Measurements from ENCODE around the gene TEX55.

The TEX55 gene

DNA sequence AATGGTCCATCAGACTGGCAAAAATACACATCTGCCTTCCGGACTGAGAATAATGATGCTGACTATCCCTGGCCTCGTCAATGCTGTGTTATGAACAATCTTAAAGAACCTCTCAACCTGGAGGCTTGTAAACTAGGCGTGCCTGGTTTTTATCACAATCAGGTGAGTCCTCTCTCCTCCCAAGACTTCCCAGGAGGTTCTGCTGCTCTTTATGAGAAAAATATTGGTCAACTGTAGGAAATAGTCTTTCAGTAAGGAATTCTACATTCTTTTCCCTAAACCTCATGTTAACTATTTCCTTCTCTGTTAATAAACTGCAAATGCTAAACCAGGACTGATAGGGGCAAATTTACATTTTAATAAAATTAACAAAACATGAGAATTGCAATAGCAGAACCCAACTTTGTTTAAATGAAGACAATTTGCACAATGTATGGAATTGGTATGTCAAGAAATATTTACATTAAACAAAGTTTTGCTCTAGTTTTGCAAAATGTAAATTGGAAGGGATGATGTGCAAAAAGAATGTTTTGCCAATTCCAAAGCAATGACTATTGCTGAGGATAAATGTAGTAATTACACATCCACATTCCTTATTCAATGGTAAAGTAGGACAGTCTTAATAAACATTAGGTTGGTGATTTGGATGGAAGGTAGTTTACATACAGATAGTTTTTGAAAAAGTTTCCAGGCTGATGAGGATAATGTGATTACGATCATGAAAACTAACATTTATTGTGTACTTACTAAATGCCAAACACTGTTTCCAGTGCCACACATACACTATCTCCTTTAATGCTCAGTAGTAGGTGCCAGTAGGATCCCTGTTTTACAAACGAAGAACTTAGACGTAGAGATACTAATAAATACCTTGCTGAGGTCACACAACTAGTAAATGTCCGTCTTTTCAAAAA is 48.5 kb downstream of the TEX55 start:
- Histone ChIP-seq H3K4me3 (ENCODE audit: control insufficient read depth in 1 of 7, extremely low read depth in 1 of 7, insufficient read depth in 4 of 7, low read depth in 2 of 7, low read length in 6 of 7) (no peak overlapping the region), H3K4me1 (ENCODE audit: control extremely low read depth in 1 of 4, control insufficient read depth in 4 of 4, insufficient read depth in 4 of 4, low read length in 3 of 4) (no peaks in the 10 kb centered on the region), H3K27ac (ENCODE audit: insufficient read depth in 1 of 2, low read depth in 1 of 2, low read length in 2 of 2, poor library complexity in 1 of 2, severe bottlenecking in 2 of 2) (no peak overlapping the region), H3K27me3 (replicated peaks in 2 of 5; ENCODE audit: control insufficient read depth in 4 of 5, insufficient read depth in 5 of 5, low read length in 4 of 5) (no peaks in the 10 kb centered on the region), H3K36me3 (ENCODE audit: control insufficient read depth in 4 of 4, insufficient read depth in 4 of 4, low read length in 3 of 4) (no peaks in the 10 kb centered on the region), H3K9me3 (ENCODE audit: control extremely low read depth in 1 of 5, control insufficient read depth in 4 of 5, insufficient read depth in 2 of 5, low read depth in 1 of 5, low read length in 4 of 5) (no peaks in the 10 kb centered on the region)
- no peak for DNase-seq
- ChIA-PET CTCF (no interaction called here), POLR2A (no interaction called here)
- 97% methylated on average over 5 of the region's 7 CpGs for WGBS (ENCODE audit: insufficient coverage)

GRCh38 chr3:119195151-119195476 is 49.1 kb downstream of the TEX55 start:
- Histone ChIP-seq H3K36me3 (ENCODE audit: control insufficient read depth in 4 of 4, insufficient read depth in 4 of 4, low read length in 3 of 4) (no peaks in the 10 kb centered on the region), H3K27me3 (replicated peaks in 2 of 5; ENCODE audit: control insufficient read depth in 4 of 5, insufficient read depth in 5 of 5, low read length in 4 of 5) (no peaks in the 10 kb centered on the region), H3K9me3 (ENCODE audit: control extremely low read depth in 1 of 5, control insufficient read depth in 4 of 5, insufficient read depth in 2 of 5, low read depth in 1 of 5, low read length in 4 of 5) (no peaks in the 10 kb centered on the region), H3K4me1 (ENCODE audit: control extremely low read depth in 1 of 4, control insufficient read depth in 4 of 4, insufficient read depth in 4 of 4, low read length in 3 of 4) (no peaks in the 10 kb centered on the region), H3K4me3 (ENCODE audit: control insufficient read depth in 1 of 7, extremely low read depth in 1 of 7, insufficient read depth in 4 of 7, low read depth in 2 of 7, low read length in 6 of 7) (no peak overlapping the region), H3K27ac (ENCODE audit: insufficient read depth in 1 of 2, low read depth in 1 of 2, low read length in 2 of 2, poor library complexity in 1 of 2, severe bottlenecking in 2 of 2) (no peak overlapping the region)
- DNase-seq: no peak
- CTCF ChIA-PET: no interaction called here
- POLR2A ChIA-PET: no interaction called here
- 86% methylated on average over 1 of the region's 1 CpG for WGBS (ENCODE audit: insufficient coverage)

DNA sequence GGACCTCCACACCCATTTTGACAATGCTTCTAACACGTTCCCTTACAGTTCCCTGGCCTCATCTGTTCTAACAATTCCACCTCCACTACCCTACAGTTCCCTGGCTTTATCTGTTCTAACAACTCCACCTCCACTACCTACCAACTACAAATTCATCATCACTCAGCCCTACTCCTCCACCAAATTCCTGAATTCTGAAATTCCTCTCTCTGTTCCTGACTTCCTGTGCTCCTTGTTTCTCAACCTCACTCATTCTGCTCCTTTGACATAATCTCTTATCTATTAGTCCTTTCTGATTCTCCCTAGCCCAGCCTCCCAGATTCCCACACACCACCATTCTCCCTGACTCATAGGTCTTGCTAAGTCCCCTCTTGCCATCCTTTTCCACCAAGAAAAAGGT is 49.9 kb downstream of the TEX55 start:
- H3K27me3 ChIP-seq (replicated peaks in 2 of 5; ENCODE audit: control insufficient read depth in 4 of 5, insufficient read depth in 5 of 5, low read length in 4 of 5): no peaks in the 10 kb centered on the region
- ChIA-PET CTCF (no interaction called here), POLR2A (no interaction called here)
- 90% methylated on average over 1 of the region's 1 CpG for WGBS (ENCODE audit: insufficient coverage)
- no peak overlapping the region for H3K27ac ChIP-seq (ENCODE audit: insufficient read depth in 1 of 2, low read depth in 1 of 2, low read length in 2 of 2, poor library complexity in 1 of 2, severe bottlenecking in 2 of 2)
- no peak overlapping the region for H3K4me3 ChIP-seq (ENCODE audit: control insufficient read depth in 1 of 7, extremely low read depth in 1 of 7, insufficient read depth in 4 of 7, low read depth in 2 of 7, low read length in 6 of 7)
- H3K36me3 ChIP-seq (ENCODE audit: control insufficient read depth in 4 of 4, insufficient read depth in 4 of 4, low read length in 3 of 4): no peaks in the 10 kb centered on the region
- no peak for DNase-seq
- no peaks in the 10 kb centered on the region for H3K9me3 ChIP-seq (ENCODE audit: control extremely low read depth in 1 of 5, control insufficient read depth in 4 of 5, insufficient read depth in 2 of 5, low read depth in 1 of 5, low read length in 4 of 5)
- H3K4me1 ChIP-seq (ENCODE audit: control extremely low read depth in 1 of 4, control insufficient read depth in 4 of 4, insufficient read depth in 4 of 4, low read length in 3 of 4): no peaks in the 10 kb centered on the region
